ENCODE data around the gene FAM89A.

GRCh38 chr1:231073331-231073730 lies 33.3 kb upstream of the FAM89A start:
- TF ChIP-seq CTCF (IDR thresholded peaks at IDR 0.05; ENCODE audit: low read length) = no peak
- no peak for TF ChIP-seq EZH2 (optimal IDR thresholded peaks at IDR 0.05; ENCODE audit: low read depth, low read length)
- no peak for TF ChIP-seq EZH2phosphoT487 (IDR thresholded peaks at IDR 0.05; ENCODE audit: low read length)

All from MM.1S (cell line).